ENCODE measurements around the gene TRAPPC2.

TRAPPC2 gene

GRCh38 chrX:13734278-13735172 lies at the start of gene TRAPPC2, which contains the start of gene OFD1:
TRAPPC2 (minus strand) TSS chrX:13734620; CDS start chrX:13719963, 14,657 bp downstream.
OFD1 (plus strand) TSS chrX:13734748; CDS start chrX:13735072, 324 bp downstream.
- DNase-seq, result peak; percentile 90

GRCh38 chrX:13780868-13781427 lies 46.5 kb upstream of the TRAPPC2 start:
- DNase-seq, result no peak

GRCh38 chrX:13778916-13779315 lies 44.5 kb upstream of the TRAPPC2 start:
- peak; percentile 25 to 49 for DNase-seq

- DNase-seq, result no peak
Observed at GRCh38 chrX:13776387-13776786, 42.0 kb upstream of the TRAPPC2 start.

GRCh38 chrX:13775837-13776236 lies 41.4 kb upstream of the TRAPPC2 start:
- DNase-seq, result no peak

GRCh38 chrX:13774696-13775095 lies 40.3 kb upstream of the TRAPPC2 start:
- DNase-seq, result no peak

- no peak for DNase-seq
Observed at GRCh38 chrX:13770013-13770535, 35.7 kb upstream of the TRAPPC2 start.

- DNase-seq, result no peak
Observed at GRCh38 chrX:13768939-13769338, 34.5 kb upstream of the TRAPPC2 start.

- DNase-seq, result no peak
Observed at GRCh38 chrX:13764765-13765164, 30.3 kb upstream of the TRAPPC2 start.

GRCh38 chrX:13764281-13764680 lies 29.9 kb upstream of the TRAPPC2 start:
- DNase-seq, result peak in 1 of 2 donors; percentile 19

- no peak for DNase-seq
Observed at GRCh38 chrX:13763489-13763888, 29.1 kb upstream of the TRAPPC2 start.

GRCh38 chrX:13761606-13762414 lies 27.4 kb upstream of the TRAPPC2 start:
- DNase-seq, result no peak

GRCh38 chrX:13760426-13760825 lies 26.0 kb upstream of the TRAPPC2 start:
- DNase-seq, result no peak

- DNase-seq, result peak in 1 of 2 donors; percentile 18
Observed at GRCh38 chrX:13759152-13759718, 24.8 kb upstream of the TRAPPC2 start.

- DNase-seq, result no peak
Observed at GRCh38 chrX:13756381-13756780, 22.0 kb upstream of the TRAPPC2 start.

- no peak for DNase-seq
Observed at GRCh38 chrX:13755254-13755653, 20.8 kb upstream of the TRAPPC2 start.

GRCh38 chrX:13754765-13755164 lies 20.3 kb upstream of the TRAPPC2 start:
- no peak for DNase-seq

- DNase-seq, result peak in 1 of 2 donors; percentile 43
Observed at GRCh38 chrX:13752646-13753045, 18.2 kb upstream of the TRAPPC2 start.

- no peak for DNase-seq
Observed at GRCh38 chrX:13752141-13752540, 17.7 kb upstream of the TRAPPC2 start.

GRCh38 chrX:13750812-13751211 lies 16.4 kb upstream of the TRAPPC2 start:
- no peak for DNase-seq

GRCh38 chrX:13750204-13750603 lies 15.8 kb upstream of the TRAPPC2 start:
- DNase-seq, result peak in 1 of 2 donors; percentile 14

- DNase-seq, result no peak
Observed at GRCh38 chrX:13748486-13748885, 14.1 kb upstream of the TRAPPC2 start.

- peak in 1 of 2 donors; percentile 34 for DNase-seq
Observed at GRCh38 chrX:13747836-13748235, 13.4 kb upstream of the TRAPPC2 start.
